ENCODE results near the gene USP48. TPM values are rescaled to one million over a fixed set of nuclear protein-coding genes. Genes with fewer than 3 reads are reported as not detected.

The USP48 gene
- total and polyA plus RNA-seq, 2 of the 13 experiments (the other 11 are each of a cell fraction or from before 2014, with no cell fraction given) = 30.4 to 30.7 TPM

DNA sequence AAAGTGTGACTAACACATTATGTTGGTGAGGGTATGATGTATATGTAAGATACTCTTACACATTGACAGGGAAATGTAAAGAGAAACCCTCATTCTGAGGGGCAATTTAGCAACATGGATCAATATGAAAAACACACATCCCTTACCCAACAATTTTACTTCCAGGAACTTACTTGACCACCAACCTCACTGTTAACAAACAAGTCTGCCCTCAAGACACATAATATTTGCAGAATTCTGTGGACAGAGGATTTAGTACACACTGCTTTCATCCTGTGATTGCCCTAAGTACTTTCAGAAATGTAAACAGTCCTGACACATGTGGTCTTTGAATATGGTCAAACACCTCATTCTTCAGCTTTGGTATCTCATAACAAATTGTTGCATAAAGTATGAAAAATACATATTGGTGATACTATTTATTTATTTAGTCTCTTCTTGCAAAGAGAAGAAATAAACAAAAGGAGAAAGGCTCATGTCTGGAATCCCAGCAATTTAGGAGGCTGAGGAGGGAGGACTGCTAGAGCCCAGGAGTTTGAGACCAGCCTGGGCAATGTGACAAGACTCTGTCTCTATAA, 6.9 kb downstream of the USP48 start (continued):
- TF ChIP-seq, protein P1, sequence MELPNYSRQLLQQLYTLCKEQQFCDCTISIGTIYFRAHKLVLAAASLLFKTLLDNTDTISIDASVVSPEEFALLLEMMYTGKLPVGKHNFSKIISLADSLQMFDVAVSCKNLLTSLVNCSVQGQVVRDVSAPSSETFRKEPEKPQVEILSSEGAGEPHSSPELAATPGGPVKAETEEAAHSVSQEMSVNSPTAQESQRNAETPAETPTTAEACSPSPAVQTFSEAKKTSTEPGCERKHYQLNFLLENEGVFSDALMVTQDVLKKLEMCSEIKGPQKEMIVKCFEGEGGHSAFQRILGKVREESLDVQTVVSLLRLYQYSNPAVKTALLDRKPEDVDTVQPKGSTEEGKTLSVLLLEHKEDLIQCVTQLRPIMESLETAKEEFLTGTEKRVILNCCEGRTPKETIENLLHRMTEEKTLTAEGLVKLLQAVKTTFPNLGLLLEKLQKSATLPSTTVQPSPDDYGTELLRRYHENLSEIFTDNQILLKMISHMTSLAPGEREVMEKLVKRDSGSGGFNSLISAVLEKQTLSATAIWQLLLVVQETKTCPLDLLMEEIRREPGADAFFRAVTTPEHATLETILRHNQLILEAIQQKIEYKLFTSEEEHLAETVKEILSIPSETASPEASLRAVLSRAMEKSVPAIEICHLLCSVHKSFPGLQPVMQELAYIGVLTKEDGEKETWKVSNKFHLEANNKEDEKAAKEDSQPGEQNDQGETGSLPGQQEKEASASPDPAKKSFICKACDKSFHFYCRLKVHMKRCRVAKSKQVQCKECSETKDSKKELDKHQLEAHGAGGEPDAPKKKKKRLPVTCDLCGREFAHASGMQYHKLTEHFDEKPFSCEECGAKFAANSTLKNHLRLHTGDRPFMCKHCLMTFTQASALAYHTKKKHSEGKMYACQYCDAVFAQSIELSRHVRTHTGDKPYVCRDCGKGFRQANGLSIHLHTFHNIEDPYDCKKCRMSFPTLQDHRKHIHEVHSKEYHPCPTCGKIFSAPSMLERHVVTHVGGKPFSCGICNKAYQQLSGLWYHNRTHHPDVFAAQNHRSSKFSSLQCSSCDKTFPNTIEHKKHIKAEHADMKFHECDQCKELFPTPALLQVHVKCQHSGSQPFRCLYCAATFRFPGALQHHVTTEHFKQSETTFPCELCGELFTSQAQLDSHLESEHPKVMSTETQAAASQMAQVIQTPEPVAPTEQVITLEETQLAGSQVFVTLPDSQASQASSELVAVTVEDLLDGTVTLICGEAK (IDR thresholded peaks at IDR 0.05) = no peak
- TF ChIP-seq, protein P1 (CRISPR knock-in tag; IDR thresholded peaks at IDR 0.05) = no peak
- TF ChIP-seq TBX3 (IDR thresholded peaks at IDR 0.05; ENCODE audit: borderline replicate concordance) (peak; percentile 98), HNF4A (CRISPR knock-in tag; IDR thresholded peaks at IDR 0.05) (peak; percentile 74), AHR (CRISPR knock-in tag; IDR thresholded peaks at IDR 0.05) (no peak), ZNF431 (CRISPR knock-in tag; IDR thresholded peaks at IDR 0.05; ENCODE audit: borderline replicate concordance, low read depth) (no peak), NFIC (IDR thresholded peaks at IDR 0.05; ENCODE audit: low read length) (peak; percentile 93), ZNF557 (CRISPR knock-in tag; IDR thresholded peaks at IDR 0.05) (no peak), POLR2G (IDR thresholded peaks at IDR 0.05; ENCODE audit: low read depth, low read length) (no peak), ZNF20 (CRISPR knock-in tag; IDR thresholded peaks at IDR 0.05) (no peak), ZNF766 (CRISPR knock-in tag; IDR thresholded peaks at IDR 0.05; ENCODE audit: borderline replicate concordance) (no peak), HCFC1 (IDR thresholded peaks at IDR 0.05; ENCODE audit: low read depth, low read length) (no peak), MTF1 (CRISPR knock-in tag; IDR thresholded peaks at IDR 0.05) (no peak), ZFAT (CRISPR knock-in tag; conservative IDR thresholded peaks at IDR 0.05) (no peak), ZNF564 (CRISPR knock-in tag; IDR thresholded peaks at IDR 0.05) (no peak)
- TF ChIP-seq, protein P2, sequence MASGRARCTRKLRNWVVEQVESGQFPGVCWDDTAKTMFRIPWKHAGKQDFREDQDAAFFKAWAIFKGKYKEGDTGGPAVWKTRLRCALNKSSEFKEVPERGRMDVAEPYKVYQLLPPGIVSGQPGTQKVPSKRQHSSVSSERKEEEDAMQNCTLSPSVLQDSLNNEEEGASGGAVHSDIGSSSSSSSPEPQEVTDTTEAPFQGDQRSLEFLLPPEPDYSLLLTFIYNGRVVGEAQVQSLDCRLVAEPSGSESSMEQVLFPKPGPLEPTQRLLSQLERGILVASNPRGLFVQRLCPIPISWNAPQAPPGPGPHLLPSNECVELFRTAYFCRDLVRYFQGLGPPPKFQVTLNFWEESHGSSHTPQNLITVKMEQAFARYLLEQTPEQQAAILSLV (CRISPR knock-in tag; IDR thresholded peaks at IDR 0.05; ENCODE audit: borderline replicate concordance) = no peak
- TF ChIP-seq, protein P3, sequence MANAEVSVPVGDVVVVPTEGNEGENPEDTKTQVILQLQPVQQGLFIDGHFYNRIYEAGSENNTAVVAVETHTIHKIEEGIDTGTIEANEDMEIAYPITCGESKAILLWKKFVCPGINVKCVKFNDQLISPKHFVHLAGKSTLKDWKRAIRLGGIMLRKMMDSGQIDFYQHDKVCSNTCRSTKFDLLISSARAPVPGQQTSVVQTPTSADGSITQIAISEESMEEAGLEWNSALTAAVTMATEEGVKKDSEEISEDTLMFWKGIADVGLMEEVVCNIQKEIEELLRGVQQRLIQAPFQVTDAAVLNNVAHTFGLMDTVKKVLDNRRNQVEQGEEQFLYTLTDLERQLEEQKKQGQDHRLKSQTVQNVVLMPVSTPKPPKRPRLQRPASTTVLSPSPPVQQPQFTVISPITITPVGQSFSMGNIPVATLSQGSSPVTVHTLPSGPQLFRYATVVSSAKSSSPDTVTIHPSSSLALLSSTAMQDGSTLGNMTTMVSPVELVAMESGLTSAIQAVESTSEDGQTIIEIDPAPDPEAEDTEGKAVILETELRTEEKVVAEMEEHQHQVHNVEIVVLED (CRISPR knock-in tag; IDR thresholded peaks at IDR 0.05; ENCODE audit: borderline replicate concordance) = no peak
- TF ChIP-seq, protein P4, sequence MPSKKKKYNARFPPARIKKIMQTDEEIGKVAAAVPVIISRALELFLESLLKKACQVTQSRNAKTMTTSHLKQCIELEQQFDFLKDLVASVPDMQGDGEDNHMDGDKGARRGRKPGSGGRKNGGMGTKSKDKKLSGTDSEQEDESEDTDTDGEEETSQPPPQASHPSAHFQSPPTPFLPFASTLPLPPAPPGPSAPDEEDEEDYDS (CRISPR knock-in tag; IDR thresholded peaks at IDR 0.05) = peak; percentile 28; the same call in 1 of the 2 replicates
